ENCODE results near the gene MSMP.

Gene MSMP

GRCh38 chr9:35732800-35733541, 21.1 kb downstream of the MSMP start:
- DNase-seq (ENCODE audit: low read depth, low spot score): no peak
- H3K36me3 ChIP-seq (ENCODE audit: control insufficient read depth, insufficient read depth, low read length): peaks cover 12% of the 10 kb centered on the region
- H3K9me3 ChIP-seq (ENCODE audit: control insufficient read depth, insufficient read depth, low read length): no peaks in the 10 kb centered on the region
- H3K4me3 ChIP-seq (ENCODE audit: low read length): peak overlapping the region; percentile 62
- no CpG with 5 or more reads among the region's 14 CpGs for WGBS (ENCODE audit: insufficient coverage, insufficient read length)
- H3K27ac ChIP-seq (ENCODE audit: low read length): no peak overlapping the region
- H3K27me3 ChIP-seq (ENCODE audit: control insufficient read depth, insufficient read depth, low read length): no peaks in the 10 kb centered on the region
- H3K4me1 ChIP-seq (ENCODE audit: control insufficient read depth, insufficient read depth, low read length): peaks cover 8% of the 10 kb centered on the region; the same call in 1 of the 2 replicates

- peak within 1 kb of the TSS; percentile 62 for H3K4me3 ChIP-seq (ENCODE audit: low read length)
- WGBS (ENCODE audit: insufficient coverage, insufficient read length): no CpG with 5 or more reads among the region's 49 CpGs
- H3K27me3 ChIP-seq (ENCODE audit: control insufficient read depth, insufficient read depth, low read length): no peaks in the 10 kb centered on the region
- no peak for DNase-seq (ENCODE audit: low read depth, low spot score)
- H3K4me1 ChIP-seq (ENCODE audit: control insufficient read depth, insufficient read depth, low read length): peaks cover 12% of the 10 kb centered on the region
- no peak within 1 kb of the TSS for H3K27ac ChIP-seq (ENCODE audit: low read length)
- H3K9me3 ChIP-seq (ENCODE audit: control insufficient read depth, insufficient read depth, low read length): no peaks in the 10 kb centered on the region
- H3K36me3 ChIP-seq (ENCODE audit: control insufficient read depth, insufficient read depth, low read length): peaks cover 5% of the 10 kb centered on the region
These were observed 21.8 kb downstream of the MSMP start, which contains the start of the genes CREB3 and TLN1 for GRCh38 chr9:35732185-35732799. TSS of gene CREB3 (plus strand) at chr9:35732666. CDS start at chr9:35732773, 107 bp downstream. TSS of gene TLN1 (minus strand) at chr9:35732195. CDS start at chr9:35725694, 6,501 bp downstream.

- Histone ChIP-seq H3K9me3 (ENCODE audit: control insufficient read depth, insufficient read depth, low read length) (no peaks in the 10 kb centered on the region), H3K27me3 (ENCODE audit: control insufficient read depth, insufficient read depth, low read length) (no peaks in the 10 kb centered on the region), H3K36me3 (ENCODE audit: control insufficient read depth, insufficient read depth, low read length) (no peaks in the 10 kb centered on the region), H3K27ac (ENCODE audit: low read length) (no peak overlapping the region), H3K4me3 (ENCODE audit: low read length) (peak overlapping the region; percentile 62; the same call in 1 of the 2 replicates), H3K4me1 (ENCODE audit: control insufficient read depth, insufficient read depth, low read length) (peaks cover 15% of the 10 kb centered on the region)
- WGBS (ENCODE audit: insufficient coverage, insufficient read length): no CpG with 5 or more reads among the region's 47 CpGs
- no peak for DNase-seq (ENCODE audit: low read depth, low spot score)
These were observed 22.5 kb downstream of the MSMP start for GRCh38 chr9:35731415-35732184.

GRCh38 chr9:35730486-35730854, 23.6 kb downstream of the MSMP start:
- 100% methylated on average over 2 of the region's 2 CpGs for WGBS (ENCODE audit: insufficient coverage, insufficient read length)
- Histone ChIP-seq H3K4me3 (ENCODE audit: low read length) (no peak overlapping the region), H3K27ac (ENCODE audit: low read length) (no peak overlapping the region), H3K4me1 (ENCODE audit: control insufficient read depth, insufficient read depth, low read length) (peaks cover 15% of the 10 kb centered on the region), H3K36me3 (ENCODE audit: control insufficient read depth, insufficient read depth, low read length) (no peaks in the 10 kb centered on the region), H3K27me3 (ENCODE audit: control insufficient read depth, insufficient read depth, low read length) (no peaks in the 10 kb centered on the region), H3K9me3 (ENCODE audit: control insufficient read depth, insufficient read depth, low read length) (no peaks in the 10 kb centered on the region)
- DNase-seq (ENCODE audit: low read depth, low spot score): no peak

- no peaks in the 10 kb centered on the region for H3K9me3 ChIP-seq (ENCODE audit: control insufficient read depth, insufficient read depth, low read length)
- H3K36me3 ChIP-seq (ENCODE audit: control insufficient read depth, insufficient read depth, low read length): no peaks in the 10 kb centered on the region
- no peak for DNase-seq (ENCODE audit: low read depth, low spot score)
- H3K4me1 ChIP-seq (ENCODE audit: control insufficient read depth, insufficient read depth, low read length): peaks cover 15% of the 10 kb centered on the region
- H3K27me3 ChIP-seq (ENCODE audit: control insufficient read depth, insufficient read depth, low read length): no peaks in the 10 kb centered on the region
- no CpG with 5 or more reads among the region's 6 CpGs for WGBS (ENCODE audit: insufficient coverage, insufficient read length)
- no peak overlapping the region for H3K4me3 ChIP-seq (ENCODE audit: low read length)
- no peak overlapping the region for H3K27ac ChIP-seq (ENCODE audit: low read length)
These were observed 24.2 kb downstream of the MSMP start for GRCh38 chr9:35729700-35730485.

GRCh38 chr9:35729101-35729500, 25.0 kb downstream of the MSMP start:
- H3K9me3 ChIP-seq (ENCODE audit: control insufficient read depth, insufficient read depth, low read length): no peaks in the 10 kb centered on the region
- H3K36me3 ChIP-seq (ENCODE audit: control insufficient read depth, insufficient read depth, low read length): peaks cover 1% of the 10 kb centered on the region; the same call in 1 of the 2 replicates
- no peaks in the 10 kb centered on the region for H3K27me3 ChIP-seq (ENCODE audit: control insufficient read depth, insufficient read depth, low read length)
- peaks cover 15% of the 10 kb centered on the region for H3K4me1 ChIP-seq (ENCODE audit: control insufficient read depth, insufficient read depth, low read length)
- no peak overlapping the region for H3K27ac ChIP-seq (ENCODE audit: low read length)
- no peak overlapping the region for H3K4me3 ChIP-seq (ENCODE audit: low read length)
- no CpG with 5 or more reads among the region's 3 CpGs for WGBS (ENCODE audit: insufficient coverage, insufficient read length)
- DNase-seq (ENCODE audit: low read depth, low spot score): no peak

GRCh38 chr9:35728041-35728971, 25.8 kb downstream of the MSMP start:
- H3K27ac ChIP-seq (ENCODE audit: low read length): no peak overlapping the region
- WGBS (ENCODE audit: insufficient coverage, insufficient read length): 100% methylated on average over 1 of the region's 10 CpGs
- no peak overlapping the region for H3K4me3 ChIP-seq (ENCODE audit: low read length)
- no peaks in the 10 kb centered on the region for H3K27me3 ChIP-seq (ENCODE audit: control insufficient read depth, insufficient read depth, low read length)
- no peak for DNase-seq (ENCODE audit: low read depth, low spot score)
- H3K4me1 ChIP-seq (ENCODE audit: control insufficient read depth, insufficient read depth, low read length): peaks cover 15% of the 10 kb centered on the region
- peaks cover 5% of the 10 kb centered on the region; the same call in 1 of the 2 replicates for H3K36me3 ChIP-seq (ENCODE audit: control insufficient read depth, insufficient read depth, low read length)
- no peaks in the 10 kb centered on the region for H3K9me3 ChIP-seq (ENCODE audit: control insufficient read depth, insufficient read depth, low read length)

- Histone ChIP-seq H3K27me3 (ENCODE audit: control insufficient read depth, insufficient read depth, low read length) (no peaks in the 10 kb centered on the region), H3K4me1 (ENCODE audit: control insufficient read depth, insufficient read depth, low read length) (peaks cover 15% of the 10 kb centered on the region), H3K36me3 (ENCODE audit: control insufficient read depth, insufficient read depth, low read length) (peaks cover 7% of the 10 kb centered on the region), H3K4me3 (ENCODE audit: low read length) (no peak overlapping the region), H3K27ac (ENCODE audit: low read length) (no peak overlapping the region), H3K9me3 (ENCODE audit: control insufficient read depth, insufficient read depth, low read length) (no peaks in the 10 kb centered on the region)
- no peak for DNase-seq (ENCODE audit: low read depth, low spot score)
- WGBS (ENCODE audit: insufficient coverage, insufficient read length): no CpG with 5 or more reads among the region's 5 CpGs
These were observed 26.4 kb downstream of the MSMP start for GRCh38 chr9:35727676-35728040.

- Histone ChIP-seq H3K4me3 (ENCODE audit: low read length) (no peak overlapping the region), H3K27ac (ENCODE audit: low read length) (no peak overlapping the region)
- WGBS (ENCODE audit: insufficient coverage, insufficient read length): no CpG with 5 or more reads among the region's 3 CpGs
These were observed 27.1 kb downstream of the MSMP start for GRCh38 chr9:35726931-35727330.

More at GRCh38 chr9:35726931-35727330, 27.1 kb downstream of the MSMP start:
- Histone ChIP-seq H3K4me1 (ENCODE audit: control insufficient read depth, insufficient read depth, low read length) (peaks cover 15% of the 10 kb centered on the region), H3K9me3 (ENCODE audit: control insufficient read depth, insufficient read depth, low read length) (no peaks in the 10 kb centered on the region), H3K36me3 (ENCODE audit: control insufficient read depth, insufficient read depth, low read length) (peaks cover 12% of the 10 kb centered on the region), H3K27me3 (ENCODE audit: control insufficient read depth, insufficient read depth, low read length) (no peaks in the 10 kb centered on the region)
- no peak for DNase-seq (ENCODE audit: low read depth, low spot score)

Data from iPS DF 6.9 (cell line).